ENCODE measurements around the gene BANF2. TPM values are rescaled to one million over a fixed set of nuclear protein-coding genes. Genes with fewer than 3 reads are reported as not detected.

The BANF2 gene
- total RNA-seq, 1 experiment from 2014 or later: not detected

DNA sequence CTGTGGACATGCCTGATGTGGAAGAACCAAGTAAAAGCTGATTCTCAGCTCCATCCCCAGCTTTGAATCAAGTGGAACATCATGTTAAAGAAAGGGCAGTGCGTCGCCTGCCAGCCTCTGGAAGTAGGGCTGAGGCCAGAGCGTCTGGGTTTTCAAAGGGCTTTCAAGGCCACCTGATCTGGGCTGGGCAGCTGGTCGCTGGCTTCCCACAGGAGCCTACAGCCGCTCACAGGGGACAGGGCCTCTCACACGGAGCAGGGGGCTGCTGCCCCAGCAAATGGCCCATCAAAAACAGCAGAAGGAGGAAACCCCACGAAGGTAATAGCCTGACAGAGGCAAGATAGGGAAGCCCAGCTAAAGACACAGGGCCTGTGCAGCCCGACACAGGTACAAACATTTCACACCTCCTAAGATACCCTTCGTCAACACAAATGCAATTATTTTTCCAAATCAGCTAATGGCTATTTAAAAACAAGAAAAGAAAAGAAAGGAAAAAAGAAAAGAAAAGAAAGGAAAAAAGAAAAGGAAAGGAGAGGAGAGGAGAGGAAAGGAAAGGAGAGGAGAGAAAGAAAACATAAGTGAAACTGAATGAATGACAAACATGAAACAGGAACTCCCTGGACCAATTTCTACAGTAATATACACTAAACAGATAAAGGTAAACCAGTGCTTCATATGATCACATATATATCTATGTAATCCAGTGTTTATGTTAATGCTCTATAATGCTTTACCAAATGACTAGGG lies 42.5 kb upstream of the BANF2 start:
- intact Hi-C loops (cut with micrococcal nuclease): loop anchor here (5.0 kb wide), 1 partner anchor 340 kb away; no protein-coding TSS in a partner anchor
- CTCF ChIA-PET: no interaction called here

DNA sequence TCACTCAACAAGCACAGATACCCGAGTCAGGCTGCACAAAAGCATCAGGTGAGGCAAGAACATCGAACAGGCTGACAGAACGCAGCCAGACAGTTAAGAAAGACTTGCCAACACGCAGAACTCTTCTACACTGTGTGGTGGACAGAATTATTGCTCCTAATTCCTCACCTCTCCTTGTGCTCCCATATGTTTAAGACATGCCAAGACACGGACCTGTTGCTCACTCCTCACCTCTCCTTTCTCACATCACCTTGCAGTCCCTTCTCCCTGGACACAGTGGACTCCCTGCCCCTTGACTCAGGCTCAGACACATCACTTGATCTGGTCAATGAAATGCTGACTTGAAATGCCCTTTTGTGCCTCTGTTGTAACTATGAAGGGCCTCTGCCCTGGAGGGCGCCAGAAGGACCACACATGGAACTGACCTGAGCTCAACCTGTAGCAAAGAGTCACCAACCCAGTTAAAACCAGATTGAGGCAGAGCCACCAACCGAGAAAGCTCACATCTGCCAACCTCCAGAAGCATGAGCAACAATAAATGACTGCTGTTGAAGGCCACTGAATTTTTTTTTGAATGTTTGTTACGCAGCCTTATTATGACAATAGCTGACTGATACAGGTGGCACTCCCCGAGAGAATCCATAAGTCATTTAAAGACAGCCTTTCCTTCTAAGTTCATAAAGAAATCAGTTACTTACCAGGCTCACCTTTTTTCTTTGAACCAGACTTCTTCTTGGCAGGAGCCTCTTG lies 41.7 kb upstream of the BANF2 start:
- H4K20me1 ChIP-seq (ENCODE audit: insufficient read depth): no peaks in the 10 kb centered on the region; the same call in 1 of the 2 replicates
- intact Hi-C loops (cut with micrococcal nuclease): loop anchor here (5.0 kb wide), 1 partner anchor 339 kb away; no protein-coding TSS in a partner anchor

More for the DNA sequence above, 42.5 kb upstream of the BANF2 start:
- Histone ChIP-seq H3K79me2 (ENCODE audit: insufficient read depth, low read length) (peaks cover 84% of the 10 kb centered on the region), H3K9me2 (ENCODE audit: insufficient read depth) (no peaks in the 10 kb centered on the region), H3K4me2 (ENCODE audit: low read length) (no peak overlapping the region), H4K20me1 (ENCODE audit: insufficient read depth) (no peaks in the 10 kb centered on the region; the same call in 1 of the 2 replicates), H3K9me3 (ENCODE audit: control insufficient read depth in 1 of 2, insufficient read depth in 1 of 2, low read depth in 1 of 2, low read length in 2 of 2) (peaks cover 8 to 10% of the 10 kb centered on the region in 2 experiments; a peak in 1 of 4 replicates), H3K4me3 (replicated peaks in 1 of 2; ENCODE audit: low read depth in 1 of 2, low read length in 2 of 2) (no peak overlapping the region), H3K9ac (ENCODE audit: low read length) (no peak overlapping the region), H3K27me3 (ENCODE audit: insufficient read depth, low read length) (no peaks in the 10 kb centered on the region), H2AFZ (ENCODE audit: low read depth, low read length, poor library complexity, severe bottlenecking) (no peak overlapping the region), H3K36me3 (ENCODE audit: control insufficient read depth in 1 of 2, insufficient read depth in 2 of 2, low read length in 2 of 2) (peaks cover 16 to 35% of the 10 kb centered on the region in 2 experiments), H3K27ac (ENCODE audit: low read depth, low read length) (no peak overlapping the region), H3K4me1 (ENCODE audit: control insufficient read depth in 1 of 2, insufficient read depth in 2 of 2, low read length in 2 of 2) (peaks cover 0 to 18% of the 10 kb centered on the region in 2 experiments; a peak in 2 of 4 replicates)
- DNase-seq (ENCODE audit: low read depth, low spot score) (no peak), ATAC-seq (no peak)
- ChIA-PET RAD21 (ENCODE audit: low non-redundant PET in 1 of 2, low total read pairs in 2 of 2, uncharacterized antibody in 2 of 2, unreplicated experiment in 2 of 2) (no interaction called here), POLR2A (no interaction called here)
- TF ChIP-seq SRF (IDR thresholded peaks at IDR 0.05; ENCODE audit: low read depth): no peak
- no TSS peak for BruUV-seq (replicated peaks)

More for the DNA sequence above, 41.7 kb upstream of the BANF2 start:
- DNase-seq (ENCODE audit: low read depth, low spot score): no peak
- peaks cover 8 to 10% of the 10 kb centered on the region in 2 experiments; a peak in 1 of 4 replicates for H3K9me3 ChIP-seq (ENCODE audit: control insufficient read depth in 1 of 2, insufficient read depth in 1 of 2, low read depth in 1 of 2, low read length in 2 of 2)
- ChIA-PET RAD21 (ENCODE audit: low non-redundant PET in 1 of 2, low total read pairs in 2 of 2, uncharacterized antibody in 2 of 2, unreplicated experiment in 2 of 2) (no interaction called here), POLR2A (no interaction called here), CTCF (no interaction called here)
- no TSS peak for BruUV-seq (replicated peaks)
- TF ChIP-seq ZNF274 (IDR thresholded peaks at IDR 0.05; ENCODE audit: low read depth, low read length) (no peak), FOSL1 (IDR thresholded peaks at IDR 0.05; ENCODE audit: low read depth) (no peak), POLR2A (IDR thresholded peaks at IDR 0.05; ENCODE audit: borderline replicate concordance, extremely low read depth, insufficient read depth, insufficient read length) (no peak), ELF1 (IDR thresholded peaks at IDR 0.05; ENCODE audit: borderline replicate concordance, low read depth) (no peak), EGR1 (IDR thresholded peaks at IDR 0.05; ENCODE audit: low read depth) (no peak), CEBPB (IDR thresholded peaks at IDR 0.05; ENCODE audit: low read depth) (no peak)
- H3K27ac ChIP-seq (ENCODE audit: low read depth, low read length): no peak overlapping the region
- H3K4me3 ChIP-seq (replicated peaks in 1 of 2; ENCODE audit: low read depth in 1 of 2, low read length in 2 of 2): no peak overlapping the region
- ATAC-seq: no peak
- H3K79me2 ChIP-seq (ENCODE audit: insufficient read depth, low read length): peaks cover 84% of the 10 kb centered on the region
- peaks cover 16 to 31% of the 10 kb centered on the region in 2 experiments for H3K36me3 ChIP-seq (ENCODE audit: control insufficient read depth in 1 of 2, insufficient read depth in 2 of 2, low read length in 2 of 2)
- no peak overlapping the region for H3K9ac ChIP-seq (ENCODE audit: low read length)
- peaks cover 0 to 18% of the 10 kb centered on the region in 2 experiments; a peak in 2 of 4 replicates for H3K4me1 ChIP-seq (ENCODE audit: control insufficient read depth in 1 of 2, insufficient read depth in 2 of 2, low read length in 2 of 2)
- H3K4me2 ChIP-seq (ENCODE audit: low read length): no peak overlapping the region
- no peaks in the 10 kb centered on the region for H3K27me3 ChIP-seq (ENCODE audit: insufficient read depth, low read length)
- no peaks in the 10 kb centered on the region for H3K9me2 ChIP-seq (ENCODE audit: insufficient read depth)
- H2AFZ ChIP-seq (ENCODE audit: low read depth, low read length, poor library complexity, severe bottlenecking): no peak overlapping the region

Measured in HCT116 (cell line).